ENCODE results near the gene EMILIN2.

GRCh38 chr18:2953935-2954653 lies 107.3 kb downstream of the EMILIN2 start:
- no peak for TF ChIP-seq CTCF (IDR thresholded peaks at IDR 0.05; ENCODE audit: extremely low read depth in 1 of 2, insufficient read depth in 1 of 2, low read depth in 1 of 2, low read length in 2 of 2)
- no peak for TF ChIP-seq POLR2A (IDR thresholded peaks at IDR 0.05; ENCODE audit: low read depth, low read length)
- TF ChIP-seq EZH2 (IDR thresholded peaks at IDR 0.05; ENCODE audit: borderline replicate concordance, low read depth, low read length, severe bottlenecking) = no peak
- no peak for TF ChIP-seq FOS (IDR thresholded peaks at IDR 0.05; ENCODE audit: borderline replicate concordance, insufficient read depth, low read length)
